ENCODE data around the gene EFCAB8.

DNA sequence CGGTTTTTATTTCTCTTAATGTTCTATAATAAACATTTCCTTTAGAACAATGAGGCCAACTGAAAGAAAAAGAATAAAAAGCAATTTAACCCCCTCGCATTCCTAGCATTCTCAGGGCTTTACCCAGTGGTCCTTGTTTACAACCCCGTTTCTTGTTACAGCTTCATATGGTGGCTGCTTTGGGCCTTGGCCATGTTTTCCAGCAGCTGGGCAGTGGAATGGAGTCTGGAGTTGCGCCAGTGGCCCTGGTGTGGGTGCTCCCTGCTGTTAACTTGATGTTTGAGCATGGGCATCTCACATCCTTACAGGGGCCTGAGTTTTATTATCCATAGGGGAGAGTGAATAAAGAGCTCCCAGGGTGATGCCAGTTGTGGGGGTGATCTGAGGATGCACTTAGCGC, 18.8 kb downstream of the EFCAB8 start:
- TF ChIP-seq POLR2AphosphoS5 (IDR thresholded peaks at IDR 0.05; ENCODE audit: low read depth, low read length) (no peak), POLR2A (IDR thresholded peaks at IDR 0.05; ENCODE audit: low read depth, low read length) (no peak), SPI1 (IDR thresholded peaks at IDR 0.05; ENCODE audit: low read depth, low read length) (no peak)

Measured in GM12891 (cell line).